ENCODE data around the gene BCL2L13. TPM values are rescaled to one million over a fixed set of nuclear protein-coding genes. Genes with fewer than 3 reads are reported as not detected.

BCL2L13 gene
- total RNA-seq, 1 donor from 2014 or later: 60.1 TPM

GRCh38 chr22:17777717-17778044 is 139.1 kb downstream of the BCL2L13 start:
- no peaks in the 10 kb centered on the region for H3K36me3 Mint-ChIP-seq (ENCODE audit: unreplicated experiment)
- no peaks in the 10 kb centered on the region for H3K9me3 Mint-ChIP-seq (ENCODE audit: unreplicated experiment)
- no peak overlapping the region for H3K4me3 Mint-ChIP-seq (ENCODE audit: unreplicated experiment)
- peaks cover 40% of the 10 kb centered on the region for H3K4me1 Mint-ChIP-seq (ENCODE audit: unreplicated experiment)
- DNase-seq (ENCODE audit: extremely low spot score, unreplicated experiment): no peak
- H3K27me3 Mint-ChIP-seq (ENCODE audit: unreplicated experiment): no peaks in the 10 kb centered on the region
- no peak for TF ChIP-seq CTCF (IDR thresholded peaks at IDR 0.05)
- no peak overlapping the region for H3K27ac Mint-ChIP-seq (ENCODE audit: unreplicated experiment)

- Mint-ChIP-seq H3K4me3 (ENCODE audit: unreplicated experiment) (no peak overlapping the region), H3K36me3 (ENCODE audit: unreplicated experiment) (no peaks in the 10 kb centered on the region), H3K27me3 (ENCODE audit: unreplicated experiment) (no peaks in the 10 kb centered on the region), H3K27ac (ENCODE audit: unreplicated experiment) (no peak overlapping the region), H3K9me3 (ENCODE audit: unreplicated experiment) (no peaks in the 10 kb centered on the region), H3K4me1 (ENCODE audit: unreplicated experiment) (peaks cover 38% of the 10 kb centered on the region)
- TF ChIP-seq CTCF (IDR thresholded peaks at IDR 0.05): no peak
- no peak for DNase-seq (ENCODE audit: extremely low spot score, unreplicated experiment)
Measured at GRCh38 chr22:17778412-17778976, 139.9 kb downstream of the BCL2L13 start.

GRCh38 chr22:17779286-17780115 is 140.9 kb downstream of the BCL2L13 start:
- H3K27ac Mint-ChIP-seq (ENCODE audit: unreplicated experiment): no peak overlapping the region
- H3K4me3 Mint-ChIP-seq (ENCODE audit: unreplicated experiment): no peak overlapping the region
- no peak for DNase-seq (ENCODE audit: extremely low spot score, unreplicated experiment)
- H3K9me3 Mint-ChIP-seq (ENCODE audit: unreplicated experiment): no peaks in the 10 kb centered on the region
- no peaks in the 10 kb centered on the region for H3K36me3 Mint-ChIP-seq (ENCODE audit: unreplicated experiment)
- no peak for TF ChIP-seq CTCF (IDR thresholded peaks at IDR 0.05)
- no peaks in the 10 kb centered on the region for H3K27me3 Mint-ChIP-seq (ENCODE audit: unreplicated experiment)
- peaks cover 37% of the 10 kb centered on the region for H3K4me1 Mint-ChIP-seq (ENCODE audit: unreplicated experiment)

GRCh38 chr22:17780116-17780740 is 141.7 kb downstream of the BCL2L13 start:
- peaks cover 37% of the 10 kb centered on the region for H3K4me1 Mint-ChIP-seq (ENCODE audit: unreplicated experiment)
- no peak overlapping the region for H3K4me3 Mint-ChIP-seq (ENCODE audit: unreplicated experiment)
- no peak for DNase-seq (ENCODE audit: extremely low spot score, unreplicated experiment)
- no peaks in the 10 kb centered on the region for H3K36me3 Mint-ChIP-seq (ENCODE audit: unreplicated experiment)
- no peak for TF ChIP-seq CTCF (IDR thresholded peaks at IDR 0.05)
- no peaks in the 10 kb centered on the region for H3K9me3 Mint-ChIP-seq (ENCODE audit: unreplicated experiment)
- no peaks in the 10 kb centered on the region for H3K27me3 Mint-ChIP-seq (ENCODE audit: unreplicated experiment)
- no peak overlapping the region for H3K27ac Mint-ChIP-seq (ENCODE audit: unreplicated experiment)

Small RNA genes lying within 50 kb of the gene (microRNA-seq; reads per million reads assigned to microRNA genes)
- not detected for gene MIR3198-1 (ENCODE audit: unreplicated experiment)

Other genes starting within 250 kb of the BCL2L13 start
- gene SLC25A18, start 75.3 kb upstream of the BCL2L13 start, total RNA-seq: not detected in 2 replicates
- 119 and 123 TPM in 2 replicates for gene ATP6V1E1, start 10.0 kb upstream of the BCL2L13 start, total RNA-seq
- 8.4 and 11.6 TPM in 2 replicates for gene BID, start 135.7 kb downstream of the BCL2L13 start, total RNA-seq

All from osteocyte (in vitro differentiated cells).